SK-N-SH treated with all-trans-retinoic acid at 6 μM for 48 hours (cell line): Measurements from ENCODE around the gene NKX1-1.

Source experiments
- ISL1 ChIP-seq: fragments of 250-450 bp; sonication (Bioruptor Pico); IDR thresholded peaks from 2 replicates; pipeline ENCODE4 v2.1.2; 2022; ENCODE audit warnings: mild to moderate bottlenecking, moderate library complexity
- OSR1 ChIP-seq: fragments of 250-450 bp; sonication (Bioruptor Pico); IDR thresholded peaks from 2 replicates; pipeline ENCODE4 v1.8.0; 2022; ENCODE audit warnings: moderate library complexity, mild to moderate bottlenecking, inconsistent platforms
- TCF4 ChIP-seq: fragments of 250-450 bp; sonication (Bioruptor Pico); IDR thresholded peaks from 2 replicates; pipeline ENCODE4 v1.8.0; 2021; ENCODE audit warnings: mild to moderate bottlenecking, moderate library complexity, borderline replicate concordance
- ZNF8 ChIP-seq: fragments of 450-650 bp; formaldehyde crosslinking; IDR thresholded peaks from 2 replicates; pipeline ENCODE4 v1.5.0; 2020; ENCODE audit warnings: mild to moderate bottlenecking, moderate library complexity

DNA sequence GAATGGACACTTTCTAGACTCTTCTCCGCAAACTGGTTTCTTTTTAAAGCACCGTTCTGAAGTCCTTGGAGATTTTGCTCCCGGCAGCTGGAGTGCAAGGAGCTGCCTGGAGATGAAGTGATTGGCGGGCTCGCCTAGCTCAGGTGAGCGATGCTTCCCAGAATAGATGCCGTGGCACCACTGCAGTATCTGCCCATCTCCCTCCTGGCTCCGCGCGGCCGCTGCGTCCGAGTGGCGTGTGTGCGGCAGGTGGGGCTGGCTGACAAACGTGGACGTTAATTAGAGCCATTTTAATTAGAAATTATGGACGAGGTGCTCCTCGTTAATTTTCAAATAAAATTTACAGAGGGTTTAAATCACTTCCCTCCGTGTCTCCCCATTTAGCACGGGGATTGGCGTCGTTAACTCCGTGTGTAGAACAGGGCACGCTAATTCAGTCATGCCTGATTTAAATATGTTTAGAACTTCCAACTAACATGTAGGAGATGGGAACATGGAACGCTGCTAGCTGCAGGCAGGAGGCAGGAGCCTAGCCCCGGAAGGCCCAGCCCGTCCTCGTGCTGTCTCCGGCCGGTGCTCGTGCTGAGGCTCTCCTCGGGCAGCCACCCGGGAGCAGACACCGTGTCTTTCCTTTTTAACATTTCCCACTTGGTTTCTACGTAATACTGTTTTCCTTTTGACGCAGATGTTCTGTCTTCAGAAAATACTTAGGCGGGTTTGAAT lies 47.7 kb downstream of the NKX1-1 start:
- TF ChIP-seq TCF4 (CRISPR knock-in tag) (no peak), ZNF8 (CRISPR knock-in tag) (no peak), ISL1 (no peak), OSR1 (CRISPR knock-in tag) (no peak)
